Memory B cell (primary cell): Measurements from ENCODE around the gene PIK3R1.
A peak's percentile ranks its signal among the peaks of the same experiment; 100 is the strongest.

ENCODE experiments used
- ATAC-seq: fragments of 150-1000 bp; cut with Tn5 transposase; 2 replicates; pipeline ENCODE4 v1.10.0; 2021; ENCODE audit warnings: low read depth, mild to moderate bottlenecking, moderate library complexity
- DNase-seq, 2 donors: peaks; one replicate each; pipeline ENCODE4 v3.0.0; 2022; ENCODE audit warnings: low spot score in 2 of 2
- H3K27ac Mint-ChIP-seq: one replicate; pipeline ENCODE4 v1.8.0; 2022; ENCODE audit warnings: mild to moderate bottlenecking, moderate library complexity, mixed read lengths
- H3K27me3 Mint-ChIP-seq: one replicate; pipeline ENCODE4 v1.8.0; 2022; ENCODE audit warnings: mixed read lengths
- H3K36me3 Mint-ChIP-seq: one replicate; pipeline ENCODE4 v1.8.0; 2022; ENCODE audit warnings: mild to moderate bottlenecking, mixed read lengths
- H3K4me1 Mint-ChIP-seq: one replicate; pipeline ENCODE4 v1.8.0; 2022; ENCODE audit warnings: mixed read lengths
- H3K4me3 Mint-ChIP-seq: one replicate; pipeline ENCODE4 v1.8.0; 2022; ENCODE audit warnings: mild to moderate bottlenecking, moderate library complexity, mixed read lengths
- H3K9me3 Mint-ChIP-seq: one replicate; pipeline ENCODE4 v1.8.0; 2022; ENCODE audit warnings: mixed read lengths

Gene PIK3R1

GRCh38 chr5:68268852-68269130, 53.2 kb downstream of the PIK3R1 start:
- Mint-ChIP-seq H3K4me1 (peaks cover 45% of the 10 kb centered on the region), H3K9me3 (no peaks in the 10 kb centered on the region), H3K27ac (no peak overlapping the region), H3K4me3 (peak overlapping the region; percentile 6), H3K36me3 (peaks cover 3% of the 10 kb centered on the region), H3K27me3 (no peaks in the 10 kb centered on the region)
- ATAC-seq (no peak), DNase-seq (no peak)

- no peaks in the 10 kb centered on the region for H3K27me3 Mint-ChIP-seq
- no peak overlapping the region for H3K4me3 Mint-ChIP-seq
- DNase-seq (no peak), ATAC-seq (no peak)
- H3K36me3 Mint-ChIP-seq = peaks cover 8% of the 10 kb centered on the region
- peaks cover 38% of the 10 kb centered on the region for H3K4me1 Mint-ChIP-seq
- H3K9me3 Mint-ChIP-seq = no peaks in the 10 kb centered on the region
- no peak overlapping the region for H3K27ac Mint-ChIP-seq
Observed at GRCh38 chr5:68269820-68270219, 54.3 kb downstream of the PIK3R1 start.

- Mint-ChIP-seq H3K36me3 (peaks cover 11% of the 10 kb centered on the region), H3K4me1 (peaks cover 35% of the 10 kb centered on the region), H3K4me3 (no peak overlapping the region), H3K9me3 (no peaks in the 10 kb centered on the region), H3K27me3 (no peaks in the 10 kb centered on the region), H3K27ac (no peak overlapping the region)
- ATAC-seq (no peak), DNase-seq (no peak)
Observed at GRCh38 chr5:68270399-68270975, 54.9 kb downstream of the PIK3R1 start.

- Mint-ChIP-seq H3K4me3 (no peak overlapping the region), H3K4me1 (peaks cover 30% of the 10 kb centered on the region), H3K27ac (no peak overlapping the region), H3K36me3 (peaks cover 11% of the 10 kb centered on the region), H3K9me3 (no peaks in the 10 kb centered on the region), H3K27me3 (no peaks in the 10 kb centered on the region)
- ATAC-seq (no peak), DNase-seq (no peak)
Observed at GRCh38 chr5:68271124-68271523, 55.6 kb downstream of the PIK3R1 start.

GRCh38 chr5:68272289-68272688, 56.7 kb downstream of the PIK3R1 start:
- ATAC-seq = no peak
- Mint-ChIP-seq H3K36me3 (peaks cover 14% of the 10 kb centered on the region), H3K9me3 (no peaks in the 10 kb centered on the region), H3K4me1 (peaks cover 19% of the 10 kb centered on the region), H3K4me3 (no peak overlapping the region), H3K27me3 (no peaks in the 10 kb centered on the region), H3K27ac (no peak overlapping the region)
- DNase-seq = no peak

- no peaks in the 10 kb centered on the region for H3K27me3 Mint-ChIP-seq
- peak overlapping the region; percentile 14 for H3K27ac Mint-ChIP-seq
- no peak for ATAC-seq
Observed at GRCh38 chr5:68273717-68274409, 58.3 kb downstream of the PIK3R1 start.

GRCh38 chr5:68274847-68275651, 59.5 kb downstream of the PIK3R1 start:
- H3K9me3 Mint-ChIP-seq = no peaks in the 10 kb centered on the region
- DNase-seq = no peak
- H3K36me3 Mint-ChIP-seq = peaks cover 30% of the 10 kb centered on the region
- no peaks in the 10 kb centered on the region for H3K27me3 Mint-ChIP-seq
- H3K4me3 Mint-ChIP-seq = no peak overlapping the region
- no peak for ATAC-seq
- H3K4me1 Mint-ChIP-seq = peaks cover 12% of the 10 kb centered on the region
- H3K27ac Mint-ChIP-seq = peak overlapping the region; percentile 81

More at GRCh38 chr5:68273717-68274409, 58.3 kb downstream of the PIK3R1 start:
- Mint-ChIP-seq H3K9me3 (no peaks in the 10 kb centered on the region), H3K4me3 (no peak overlapping the region), H3K4me1 (peaks cover 14% of the 10 kb centered on the region), H3K36me3 (peaks cover 23% of the 10 kb centered on the region)
- DNase-seq = no peak

GRCh38 chr5:68276740-68277139, 61.2 kb downstream of the PIK3R1 start:
- no peak for DNase-seq
- Mint-ChIP-seq H3K27me3 (no peaks in the 10 kb centered on the region), H3K36me3 (peaks cover 37% of the 10 kb centered on the region), H3K4me1 (peaks cover 5% of the 10 kb centered on the region), H3K9me3 (no peaks in the 10 kb centered on the region), H3K27ac (no peak overlapping the region), H3K4me3 (no peak overlapping the region)
- ATAC-seq = no peak

- Mint-ChIP-seq H3K27ac (peak overlapping the region; percentile 11), H3K4me1 (peaks cover 5% of the 10 kb centered on the region)
Observed at GRCh38 chr5:68277431-68277830, 61.9 kb downstream of the PIK3R1 start.

GRCh38 chr5:68279984-68280383, 64.4 kb downstream of the PIK3R1 start:
- Mint-ChIP-seq H3K9me3 (no peaks in the 10 kb centered on the region), H3K27ac (peak overlapping the region; percentile 4), H3K27me3 (no peaks in the 10 kb centered on the region), H3K4me3 (no peak overlapping the region), H3K36me3 (peaks cover 32% of the 10 kb centered on the region), H3K4me1 (peaks cover 2% of the 10 kb centered on the region)
- no peak for DNase-seq
- no peak for ATAC-seq

More at GRCh38 chr5:68277431-68277830, 61.9 kb downstream of the PIK3R1 start:
- DNase-seq (no peak), ATAC-seq (no peak)
- H3K27me3 Mint-ChIP-seq = no peaks in the 10 kb centered on the region
- H3K4me3 Mint-ChIP-seq = no peak overlapping the region
- no peaks in the 10 kb centered on the region for H3K9me3 Mint-ChIP-seq
- H3K36me3 Mint-ChIP-seq = peaks cover 41% of the 10 kb centered on the region

- DNase-seq (no peak), ATAC-seq (no peak)
- H3K36me3 Mint-ChIP-seq = peaks cover 27% of the 10 kb centered on the region
- H3K27ac Mint-ChIP-seq = peak overlapping the region; percentile 53
- no peaks in the 10 kb centered on the region for H3K9me3 Mint-ChIP-seq
- H3K4me3 Mint-ChIP-seq = no peak overlapping the region
- H3K4me1 Mint-ChIP-seq = peaks cover 13% of the 10 kb centered on the region
- no peaks in the 10 kb centered on the region for H3K27me3 Mint-ChIP-seq
Observed at GRCh38 chr5:68282001-68282400, 66.4 kb downstream of the PIK3R1 start.

- H3K36me3 Mint-ChIP-seq = peaks cover 19% of the 10 kb centered on the region
- H3K4me3 Mint-ChIP-seq = no peak overlapping the region
- ATAC-seq (no peak), DNase-seq (no peak)
- H3K27me3 Mint-ChIP-seq = no peaks in the 10 kb centered on the region
- H3K9me3 Mint-ChIP-seq = no peaks in the 10 kb centered on the region
- peaks cover 23% of the 10 kb centered on the region for H3K4me1 Mint-ChIP-seq
- peak overlapping the region; percentile 45 for H3K27ac Mint-ChIP-seq
Observed at GRCh38 chr5:68283766-68284165, 68.2 kb downstream of the PIK3R1 start.

- H3K4me1 Mint-ChIP-seq = peaks cover 23% of the 10 kb centered on the region
- peak overlapping the region; percentile 91 for H3K27ac Mint-ChIP-seq
- no peaks in the 10 kb centered on the region for H3K9me3 Mint-ChIP-seq
- no peaks in the 10 kb centered on the region for H3K27me3 Mint-ChIP-seq
- peak; percentile 69 for ATAC-seq
- peaks cover 11% of the 10 kb centered on the region for H3K36me3 Mint-ChIP-seq
- DNase-seq = peak in 1 of 2 donors; percentile 6
- no peak overlapping the region for H3K4me3 Mint-ChIP-seq
Observed at GRCh38 chr5:68285075-68285840, 69.7 kb downstream of the PIK3R1 start.
